CD4-positive, alpha-beta T cell treated with Interleukin-2 at 100 ng/mL for 4 hours (primary cell): ENCODE data around the gene ASTN1.

Source experiments
- DNase-seq: peaks from one replicate; pipeline ENCODE4 v3.0.0-alpha.2; 2020; ENCODE audit warnings: low spot score

Gene ASTN1

GRCh38 chr1:176931526-176931925, 233.0 kb downstream of the ASTN1 start:
- no peak for DNase-seq

DNA sequence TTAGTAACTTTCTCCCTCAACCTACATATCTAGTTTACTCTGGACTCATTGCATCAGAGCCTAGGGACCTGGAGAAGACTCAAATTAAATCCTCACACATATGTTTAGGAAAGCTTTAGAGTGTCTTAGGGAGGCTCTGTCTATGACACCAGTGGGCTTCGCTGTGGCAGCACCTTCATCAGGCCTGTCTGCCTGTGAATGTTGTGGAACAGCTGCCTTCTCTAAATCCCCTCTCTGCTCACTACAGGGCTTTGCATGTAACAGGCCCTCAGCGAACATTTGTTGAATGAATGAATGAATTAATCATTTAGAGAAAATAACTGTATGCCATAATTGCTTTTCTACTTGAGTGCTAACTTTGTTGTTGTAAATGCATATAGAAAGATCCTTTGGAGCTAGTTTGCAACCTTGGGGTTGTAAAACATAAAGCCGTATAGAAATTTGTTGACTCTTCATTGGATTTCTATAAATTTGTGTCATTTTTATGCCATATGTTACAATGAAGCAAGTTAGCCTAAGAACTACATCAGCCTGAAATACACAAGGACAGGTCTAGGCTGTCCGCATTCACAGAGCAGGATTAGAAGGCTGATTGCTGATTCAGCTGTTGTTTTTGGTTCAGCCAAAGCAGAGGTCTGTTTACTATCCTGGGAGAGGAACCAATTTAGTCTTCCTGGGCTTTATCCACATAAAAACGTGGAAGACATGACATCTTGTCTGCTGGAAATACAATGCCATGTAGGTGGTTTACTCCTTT, 238.0 kb downstream of the ASTN1 start:
- no peak for DNase-seq

DNA sequence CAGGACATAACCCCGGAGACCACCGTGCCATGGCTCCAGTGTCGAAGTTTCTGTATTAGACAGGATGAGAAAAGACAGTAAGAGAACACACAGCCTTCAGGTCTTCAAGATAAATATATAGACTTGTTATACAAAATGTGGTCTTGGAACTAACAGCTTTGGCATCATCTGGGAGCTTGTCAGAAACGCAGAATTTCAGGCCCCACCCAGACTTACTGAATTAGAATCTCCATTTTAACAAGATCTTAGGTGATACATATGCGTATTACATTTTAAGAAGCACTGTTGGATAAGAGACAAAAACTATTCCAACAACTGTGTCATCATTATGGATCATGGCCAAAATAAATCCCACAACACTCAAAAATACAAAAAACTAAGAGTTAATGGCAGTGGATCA, 239.3 kb downstream of the ASTN1 start:
- DNase-seq = no peak

DNA sequence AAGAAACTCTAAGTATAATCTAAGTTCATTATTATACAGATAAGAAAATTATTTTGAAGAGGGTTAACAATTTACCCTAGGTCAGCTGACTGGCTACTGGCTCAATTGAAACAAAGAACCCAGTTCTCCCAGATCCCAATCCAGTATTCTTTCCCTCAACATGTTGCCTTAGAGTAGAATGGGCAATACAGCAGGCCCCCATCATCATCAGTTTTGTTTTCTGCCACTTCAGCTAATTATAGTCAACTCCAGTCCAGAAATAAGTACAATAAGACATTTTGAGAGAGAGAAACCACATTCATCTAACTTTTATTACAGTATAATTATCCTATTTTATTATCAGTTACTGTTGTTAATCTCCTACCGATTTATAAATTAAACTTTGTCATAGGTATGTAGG, 241.2 kb downstream of the ASTN1 start:
- no peak for DNase-seq

DNA sequence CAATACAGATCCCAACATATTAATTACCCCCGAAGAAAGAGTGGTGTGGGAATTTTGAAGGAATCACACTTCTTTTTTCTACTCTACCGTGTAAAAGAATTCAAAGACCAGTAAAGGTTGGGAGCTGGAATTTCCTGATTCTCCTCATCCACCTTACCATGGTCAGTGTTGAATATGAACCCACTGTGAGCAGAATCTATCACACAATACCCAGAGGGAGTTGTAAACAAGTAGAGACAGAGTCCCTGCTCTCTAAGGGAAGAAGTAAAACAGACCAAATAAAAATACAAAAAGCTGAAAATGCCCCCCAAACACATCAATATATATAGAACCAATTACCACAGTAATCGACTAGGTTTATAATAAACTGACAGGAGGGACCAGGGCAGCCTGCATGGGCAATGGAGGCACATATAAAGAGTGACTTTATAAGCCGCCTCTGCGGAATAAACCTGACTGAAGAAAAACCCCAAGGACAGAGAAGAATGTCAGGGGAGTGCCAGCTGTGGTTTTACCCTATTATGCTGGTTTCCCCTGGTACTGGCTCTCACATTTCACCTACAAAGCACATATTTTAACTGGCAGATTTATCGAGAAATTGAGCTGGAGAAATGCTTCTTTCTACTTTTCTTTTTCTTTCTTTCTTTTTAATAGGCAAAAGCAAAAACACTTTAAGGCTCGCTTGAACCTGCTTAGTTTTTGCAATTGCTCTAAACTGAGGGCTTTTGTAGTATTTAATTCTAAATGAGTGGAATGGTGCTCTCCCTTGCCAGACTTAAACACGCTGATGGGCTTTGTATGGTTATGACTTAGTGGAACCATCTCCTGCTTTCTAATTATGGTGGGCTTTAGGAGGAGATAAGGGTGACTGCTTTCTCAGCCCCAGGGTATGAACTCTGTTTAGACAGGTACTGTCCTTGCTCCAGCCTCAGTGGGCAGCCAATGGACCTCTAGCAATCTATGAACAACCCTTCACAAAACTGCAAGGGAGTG, 244.8 kb downstream of the ASTN1 start:
- DNase-seq = no peak

GRCh38 chr1:176905648-176906047, 258.9 kb downstream of the ASTN1 start:
- DNase-seq = no peak

GRCh38 chr1:176904057-176904751, 260.3 kb downstream of the ASTN1 start:
- DNase-seq = no peak

DNA sequence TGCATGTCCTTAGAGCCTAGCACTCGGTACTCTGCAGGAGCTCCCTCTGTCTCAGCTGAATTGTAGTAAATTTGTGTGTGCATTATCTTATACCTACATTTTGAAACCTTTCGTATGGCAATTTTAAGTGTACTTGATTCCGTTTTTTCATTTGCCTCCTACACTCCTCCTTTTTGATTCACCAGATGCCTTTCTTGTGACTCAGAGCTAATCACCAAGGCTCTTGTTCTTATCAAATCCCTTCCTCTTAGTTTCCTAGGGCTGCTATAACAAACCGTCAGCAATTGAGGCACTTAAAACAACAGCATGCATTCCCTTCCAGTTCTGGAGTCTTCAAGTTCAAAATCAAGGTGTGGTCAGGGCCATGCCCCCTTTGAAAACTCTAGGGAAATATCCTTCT, 261.0 kb downstream of the ASTN1 start:
- no peak for DNase-seq

DNA sequence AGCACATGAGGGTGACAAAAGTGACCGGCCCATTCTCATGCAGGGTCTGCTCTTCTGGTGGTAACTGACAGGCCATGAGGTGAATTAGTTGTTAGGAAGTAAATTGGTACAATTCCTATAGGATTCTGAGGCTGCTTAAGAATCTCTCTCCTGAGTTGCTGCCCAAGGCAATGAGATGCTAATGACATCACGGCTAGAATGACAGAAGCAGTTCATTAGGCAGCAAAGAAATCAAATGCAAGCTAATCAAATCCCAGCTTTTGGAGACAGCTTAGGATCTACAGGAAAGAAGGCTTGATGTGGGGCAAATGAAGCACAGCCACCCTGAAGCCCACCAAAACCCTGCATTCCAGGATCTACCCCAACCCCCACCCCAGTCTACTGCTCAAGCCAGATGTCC, 265.2 kb downstream of the ASTN1 start:
- DNase-seq = no peak

DNA sequence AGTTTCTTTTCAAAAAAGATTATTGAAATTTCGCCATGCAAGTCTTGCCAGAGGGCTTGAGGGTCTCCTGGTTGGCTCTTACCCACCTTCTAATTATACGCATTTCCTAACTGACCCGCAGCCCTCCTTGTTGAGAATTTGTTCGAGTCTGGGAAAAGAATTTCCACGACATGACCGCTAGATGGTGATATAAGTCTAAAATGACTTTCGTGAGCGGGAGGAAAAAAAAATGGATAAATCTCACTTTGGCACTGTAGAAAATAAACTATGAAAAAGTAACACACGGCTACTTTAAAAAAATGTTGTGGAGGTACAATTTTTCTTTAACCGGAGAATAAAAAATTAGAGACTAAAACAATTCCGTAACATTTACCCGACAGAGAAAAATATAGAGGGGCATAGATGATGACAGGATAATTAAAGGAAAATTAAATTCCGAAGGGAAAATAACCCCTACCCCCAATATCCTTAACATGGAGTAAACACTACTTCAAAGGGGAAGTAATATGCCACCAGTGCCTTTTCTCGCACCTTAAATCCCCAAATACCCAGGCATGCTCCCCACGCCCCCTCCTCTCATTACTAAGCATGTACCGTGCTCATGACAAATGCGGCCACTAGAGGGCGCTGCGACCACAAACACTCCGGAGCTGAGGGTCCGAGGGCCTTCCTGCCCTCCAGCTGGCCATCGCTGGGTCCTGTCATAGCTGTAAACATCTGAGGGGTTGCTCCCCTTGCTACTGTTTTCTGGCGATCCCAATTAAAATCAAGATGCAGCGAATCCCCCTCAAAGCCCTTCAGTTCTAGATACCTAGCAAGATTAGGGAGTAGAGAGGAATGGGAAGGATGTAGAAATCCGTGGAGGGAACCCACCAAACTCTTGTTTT, 266.9 kb downstream of the ASTN1 start:
- no peak for DNase-seq

GRCh38 chr1:176896216-176896615, 268.3 kb downstream of the ASTN1 start:
- no peak for DNase-seq

GRCh38 chr1:176894450-176894849, 270.1 kb downstream of the ASTN1 start:
- no peak for DNase-seq

- DNase-seq = no peak
Observed at GRCh38 chr1:176893625-176894352, 270.7 kb downstream of the ASTN1 start.

GRCh38 chr1:176888471-176889032, 276.0 kb downstream of the ASTN1 start:
- DNase-seq = no peak

DNA sequence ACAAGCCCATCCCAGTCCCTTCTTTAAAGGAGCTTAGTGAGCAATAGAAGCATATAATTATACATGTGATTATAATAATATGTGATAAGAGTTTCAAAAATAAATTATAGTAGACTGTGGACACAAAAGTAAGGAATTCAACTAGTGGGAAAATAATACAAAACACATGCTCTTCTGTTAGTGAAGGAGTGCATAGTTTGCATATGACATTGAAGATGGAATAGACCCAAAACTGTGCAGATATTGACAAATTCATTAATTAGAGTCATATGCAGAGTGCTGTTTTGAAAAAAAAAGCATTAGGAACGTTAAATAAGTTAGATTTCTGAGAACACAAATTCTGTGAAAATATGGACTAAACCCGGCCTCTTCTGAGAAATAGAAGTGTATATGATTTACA, 278.8 kb downstream of the ASTN1 start:
- no peak for DNase-seq

DNA sequence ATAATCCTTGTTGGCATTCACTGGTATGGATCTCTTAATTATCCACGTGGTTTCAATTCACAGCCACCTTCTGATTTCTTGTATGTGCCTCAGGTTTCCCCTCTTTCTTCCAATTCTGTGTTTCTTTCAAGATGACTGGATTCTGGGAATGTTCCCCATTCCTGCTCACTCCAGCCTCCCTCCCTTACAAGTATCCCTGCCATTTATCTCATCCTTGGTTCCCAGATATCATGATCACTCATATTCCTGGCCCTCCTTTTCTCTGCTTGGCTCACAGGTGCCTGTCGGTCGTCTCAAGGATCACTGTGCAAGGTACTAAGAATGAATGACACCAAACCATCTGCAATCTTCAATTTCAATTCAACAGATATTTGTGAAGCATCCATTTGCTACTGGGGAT, 279.2 kb downstream of the ASTN1 start:
- no peak for DNase-seq

DNA sequence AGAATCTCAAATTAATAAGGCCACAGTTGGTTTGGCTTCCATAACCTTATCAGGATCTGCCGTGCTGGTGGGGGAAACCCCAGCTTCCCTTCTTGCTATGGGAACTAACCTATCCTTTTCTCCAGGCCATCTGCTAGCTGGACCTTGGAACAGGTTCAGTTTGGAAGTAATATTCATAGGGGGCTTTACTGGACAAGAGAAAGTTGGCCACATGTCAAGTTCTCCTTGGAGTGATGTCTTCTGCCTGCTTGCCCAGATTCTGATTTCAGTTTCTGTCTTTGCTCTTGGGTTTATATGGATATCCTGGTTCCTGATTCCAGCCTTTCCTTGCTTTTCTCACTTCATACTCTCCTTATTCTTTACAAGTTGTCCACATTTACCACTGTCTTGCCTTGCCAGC, 279.6 kb downstream of the ASTN1 start:
- no peak for DNase-seq

- DNase-seq = no peak
Observed at GRCh38 chr1:176884286-176884685, 280.2 kb downstream of the ASTN1 start.

- DNase-seq = peak; percentile 17
Observed at GRCh38 chr1:176880955-176881595, 283.4 kb downstream of the ASTN1 start.
